PC-9 (cell line): ENCODE results near the gene PDIA5. TPM values are rescaled to one million over a fixed set of nuclear protein-coding genes. Genes with fewer than 3 reads are reported as not detected.

ENCODE experiments used
- BruUV-seq: library from RNA; stranded (reverse); fragments of 400-500 nt; replicated peaks from 2 replicates; lab custom pipeline; 2021; lab: Mats Ljungman, UMichigan
- CTCF ChIA-PET: fragments of 300-600 bp; sonication (Branson Sonifier 250); formaldehyde crosslinking; loops from one replicate; lab custom pipeline; 2022; ENCODE audit warnings: antibody characterized with exemption; lab: Charles Lee
- POLR2A ChIA-PET: fragments of 300-600 bp; sonication (Branson Sonifier 250); formaldehyde crosslinking; loops from one replicate; lab custom pipeline; 2022; ENCODE audit warnings: antibody characterized with exemption; ENCODE audit not compliant: unreplicated experiment; lab: Charles Lee
- DNase-seq, 2 experiments: peaks; one replicate each; pipeline versions ENCODE4 v3.0.0 to v3.0.0-alpha.2; 2015 to 2022; ENCODE audit warnings: mixed read lengths in 1 of 2
- H2AFZ ChIP-seq: fragments of 200-600 bp; sonication (generic); 2 replicates; pipeline ENCODE4 v1.8.1; 2017; ENCODE audit warnings: antibody characterized with exemption
- H3F3A ChIP-seq: fragments of 200-600 bp; sonication (generic); 2 replicates; pipeline ENCODE4 v1.8.1; 2017; ENCODE audit warnings: antibody characterized with exemption, mild to moderate bottlenecking, low read depth; ENCODE audit not compliant: insufficient read depth
- H3K27ac ChIP-seq: fragments of 200-600 bp; sonication (generic); 2 replicates; pipeline ENCODE4 v1.6.1; 2016; ENCODE audit warnings: mixed run types
- H3K27me3 ChIP-seq: fragments of 200-600 bp; sonication (generic); 2 replicates; pipeline ENCODE4 v1.6.1; 2016; ENCODE audit warnings: low read depth, mixed run types; ENCODE audit not compliant: insufficient read depth
- H3K36me3 ChIP-seq: fragments of 200-600 bp; sonication (generic); 2 replicates; pipeline ENCODE4 v1.6.1; 2016; ENCODE audit warnings: low read depth, mixed run types
- H3K4me1 ChIP-seq: fragments of 200-600 bp; sonication (generic); replicated peaks from 2 replicates; pipeline ENCODE4 v1.6.1; 2016; ENCODE audit warnings: mixed run types; ENCODE audit not compliant: insufficient read depth
- H3K4me2 ChIP-seq: fragments of 200-600 bp; sonication (generic); 2 replicates; pipeline ENCODE4 v1.6.1; 2017; ENCODE audit warnings: mixed run types
- H3K4me3 ChIP-seq: fragments of 200-600 bp; sonication (generic); 2 replicates; pipeline ENCODE4 v1.6.1; 2016; ENCODE audit warnings: mixed run types
- H3K79me2 ChIP-seq: fragments of 200-600 bp; sonication (generic); 2 replicates; pipeline ENCODE4 v1.6.1; 2017; ENCODE audit warnings: low read depth, mixed run types
- H3K9me2 ChIP-seq: fragments of 200-600 bp; sonication (generic); 2 replicates; pipeline ENCODE4 v1.8.1; 2017; ENCODE audit warnings: mild to moderate bottlenecking; ENCODE audit not compliant: insufficient read depth
- H3K9me3 ChIP-seq: fragments of 200-600 bp; sonication (generic); 2 replicates; pipeline ENCODE4 v1.8.1; 2016; ENCODE audit warnings: low read depth; ENCODE audit not compliant: insufficient read depth
- H4K20me1 ChIP-seq: fragments of 200-600 bp; sonication (generic); 2 replicates; pipeline ENCODE4 v1.8.1; 2017; ENCODE audit not compliant: insufficient read depth
- CTCF ChIP-seq: fragments of 200-600 bp; sonication (generic); conservative IDR thresholded peaks from 2 replicates; pipeline ENCODE4 v1.6.1; 2017; ENCODE audit warnings: mixed run types, antibody characterized with exemption, mild to moderate bottlenecking, moderate library complexity
- EZH2 ChIP-seq: fragments of 200-600 bp; sonication (generic); IDR thresholded peaks from 2 replicates; pipeline ENCODE4 v1.8.0; 2017; ENCODE audit warnings: antibody characterized with exemption, low read depth
- intact Hi-C: fragments of 100-400 bp; cut with micrococcal nuclease; formaldehyde crosslinking; loops from one replicate; pipeline ENCODE4 v1.10.0; 2022; ENCODE audit not compliant: unreplicated experiment
- total RNA-seq: library from RNA; stranded (reverse); gene quantifications from 2 replicates; pipeline ENCODE4 v1.2.3, GENCODE V29; 2021

Gene PDIA5
- total RNA-seq, 1 experiment from 2014 or later: 31.7 TPM

DNA sequence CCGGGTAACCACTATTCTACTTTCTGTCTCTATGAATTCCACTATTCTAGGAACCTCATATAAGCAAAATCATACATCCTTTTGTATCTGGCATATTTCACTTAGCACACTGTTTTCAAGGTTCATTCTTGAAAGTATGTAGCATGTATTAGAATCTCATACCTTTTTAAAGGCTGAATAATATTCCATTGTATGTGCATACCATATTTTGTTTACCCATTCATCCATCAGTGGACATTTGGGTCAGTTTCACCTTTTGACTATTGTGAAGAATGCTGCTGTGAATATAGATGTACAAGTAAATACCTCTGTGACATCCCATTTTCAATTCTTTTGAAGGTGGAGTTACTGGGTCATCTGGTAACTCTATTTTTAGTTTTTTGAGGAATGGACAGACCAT, 98.3 kb downstream of the PDIA5 start:
- CTCF ChIA-PET: no interaction called here
- no TSS peak for BruUV-seq
- no peak overlapping the region for H3K4me2 ChIP-seq
- H4K20me1 ChIP-seq: no peaks in the 10 kb centered on the region
- H3K79me2 ChIP-seq: no peaks in the 10 kb centered on the region
- no peak overlapping the region for H3K27ac ChIP-seq
- H3K9me3 ChIP-seq: no peaks in the 10 kb centered on the region
- intact Hi-C loops: no loop called here
- no peaks in the 10 kb centered on the region for H3K4me1 ChIP-seq
- no peak overlapping the region for H2AFZ ChIP-seq
- DNase-seq: no peak
- TF ChIP-seq CTCF: no peak
- no peak for TF ChIP-seq EZH2
- H3F3A ChIP-seq: no peaks in the 10 kb centered on the region
- H3K9me2 ChIP-seq: no peaks in the 10 kb centered on the region
- H3K36me3 ChIP-seq: 0 out of 2 replicates have a peak, but pooled peaks cover 6% of the 10 kb centered on the region
- H3K27me3 ChIP-seq: no peaks in the 10 kb centered on the region
- POLR2A ChIA-PET: no interaction called here
- H3K4me3 ChIP-seq: no peak overlapping the region

DNA sequence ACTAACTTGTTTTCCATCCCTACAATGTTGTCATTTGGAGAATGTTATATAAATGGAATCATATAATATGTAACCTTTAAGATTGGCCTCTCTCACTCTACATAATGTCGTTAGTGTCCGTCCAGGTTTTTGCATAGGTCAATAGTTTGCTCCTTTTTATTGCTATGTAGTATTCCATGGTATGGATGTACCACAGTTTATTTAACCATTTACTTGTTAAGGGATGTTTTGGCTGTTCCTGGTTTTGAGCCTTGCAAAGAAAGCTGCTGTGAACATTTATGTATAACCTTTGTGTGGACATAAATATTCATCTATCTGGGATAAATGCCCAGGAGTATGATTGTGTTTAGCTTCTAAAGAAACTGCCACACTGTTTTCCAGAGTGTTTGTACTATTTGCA, 100.9 kb downstream of the PDIA5 start:
- H3F3A ChIP-seq: no peaks in the 10 kb centered on the region
- no peak overlapping the region for H3K4me3 ChIP-seq
- TF ChIP-seq CTCF (no peak), EZH2 (no peak)
- H2AFZ ChIP-seq: no peak overlapping the region
- no peaks in the 10 kb centered on the region for H3K9me2 ChIP-seq
- no peaks in the 10 kb centered on the region for H3K27me3 ChIP-seq
- ChIA-PET CTCF (no interaction called here), POLR2A (no interaction called here)
- BruUV-seq: no TSS peak
- H3K9me3 ChIP-seq: no peaks in the 10 kb centered on the region
- H3K27ac ChIP-seq: no peak overlapping the region
- H3K36me3 ChIP-seq: 0 out of 2 replicates have a peak, but pooled peaks cover 6% of the 10 kb centered on the region
- H4K20me1 ChIP-seq: no peaks in the 10 kb centered on the region
- H3K79me2 ChIP-seq: no peaks in the 10 kb centered on the region
- DNase-seq: no peak
- intact Hi-C loops: no loop called here
- H3K4me2 ChIP-seq: no peak overlapping the region
- H3K4me1 ChIP-seq: no peaks in the 10 kb centered on the region

DNA sequence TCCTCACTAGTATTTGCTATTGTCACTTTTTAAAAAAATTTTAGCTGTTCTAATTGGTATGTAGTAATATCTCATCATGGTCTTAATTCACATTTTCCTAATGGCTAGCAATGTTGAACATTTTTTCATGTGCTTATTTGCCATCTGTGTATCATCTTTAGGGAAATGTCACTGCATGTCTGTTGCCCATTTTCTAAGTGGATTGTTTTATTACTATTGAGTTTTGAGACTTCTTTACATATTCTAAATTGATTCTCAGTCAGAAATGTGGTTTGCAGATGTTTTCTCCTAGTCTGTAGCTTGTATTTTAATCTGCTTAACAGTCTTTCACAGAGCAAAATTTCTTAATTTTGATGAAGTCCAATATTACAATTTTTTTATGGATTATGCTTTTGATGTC, 101.3 kb downstream of the PDIA5 start:
- Histone ChIP-seq H3K4me3 (no peak overlapping the region), H3K4me2 (no peak overlapping the region), H3K36me3 (0 out of 2 replicates have a peak, but pooled peaks cover 6% of the 10 kb centered on the region), H3K4me1 (no peaks in the 10 kb centered on the region), H3K9me2 (no peaks in the 10 kb centered on the region), H3K27ac (no peak overlapping the region), H4K20me1 (no peaks in the 10 kb centered on the region), H3K79me2 (no peaks in the 10 kb centered on the region), H3K9me3 (no peaks in the 10 kb centered on the region), H2AFZ (no peak overlapping the region), H3F3A (no peaks in the 10 kb centered on the region), H3K27me3 (no peaks in the 10 kb centered on the region)
- no peak for DNase-seq
- BruUV-seq: no TSS peak
- ChIA-PET POLR2A (no interaction called here), CTCF (no interaction called here)
- TF ChIP-seq EZH2 (no peak), CTCF (no peak)
- intact Hi-C loops: no loop called here
